Urinary bladder (tissue), 4 donors: ENCODE data around the gene SERPINE1. TPM values are rescaled to one million over a fixed set of nuclear protein-coding genes. Genes with fewer than 3 reads are reported as not detected.

ENCODE experiments used
- DNase-seq: peaks from one replicate; pipeline ENCODE4 v3.0.0-alpha.2; 2015; ENCODE audit errors: extremely low spot score
- H3K27ac ChIP-seq: one replicate; pipeline ENCODE4 v1.5.1; 2013; ENCODE audit warnings: low read depth, mild to moderate bottlenecking, moderate library complexity
- H3K36me3 ChIP-seq: one replicate; pipeline ENCODE4 v1.6.1; 2013; ENCODE audit warnings: mild to moderate bottlenecking, moderate library complexity; ENCODE audit not compliant: insufficient read depth
- H3K4me1 ChIP-seq: one replicate; pipeline ENCODE4 v1.6.1; 2013; ENCODE audit warnings: mild to moderate bottlenecking, moderate library complexity; ENCODE audit not compliant: insufficient read depth
- H3K4me3 ChIP-seq: one replicate; pipeline ENCODE4 v1.5.1; 2013; ENCODE audit warnings: low read depth, low read length
- whole genome bisulfite sequencing: extraction: QIAGEN DNeasy Blood & Tissue Kit; methylation state at CpG from one replicate; pipeline ENCODE4 v1.1.7; 2013; 5-methylcytosine and 5-hydroxymethylcytosine counted together
- polyA plus RNA-seq: library from polyadenylated mRNA; stranded (reverse); fragments of 200-250 nt; gene quantifications from one replicate; pipeline ENCODE4 v1.2.3, GENCODE V29; 2013
- total RNA-seq: library from RNA; depleted of rRNA; stranded (reverse); fragments of >200 nt; gene quantifications from one replicate; pipeline ENCODE4 v1.2.3, GENCODE V29; 2014
- donor health status: healthy with polysubstance abuse.
- donor health status: healthy.

SERPINE1 gene
- total and polyA plus RNA-seq, 2 donors: 3.1 to 45.6 TPM

DNA sequence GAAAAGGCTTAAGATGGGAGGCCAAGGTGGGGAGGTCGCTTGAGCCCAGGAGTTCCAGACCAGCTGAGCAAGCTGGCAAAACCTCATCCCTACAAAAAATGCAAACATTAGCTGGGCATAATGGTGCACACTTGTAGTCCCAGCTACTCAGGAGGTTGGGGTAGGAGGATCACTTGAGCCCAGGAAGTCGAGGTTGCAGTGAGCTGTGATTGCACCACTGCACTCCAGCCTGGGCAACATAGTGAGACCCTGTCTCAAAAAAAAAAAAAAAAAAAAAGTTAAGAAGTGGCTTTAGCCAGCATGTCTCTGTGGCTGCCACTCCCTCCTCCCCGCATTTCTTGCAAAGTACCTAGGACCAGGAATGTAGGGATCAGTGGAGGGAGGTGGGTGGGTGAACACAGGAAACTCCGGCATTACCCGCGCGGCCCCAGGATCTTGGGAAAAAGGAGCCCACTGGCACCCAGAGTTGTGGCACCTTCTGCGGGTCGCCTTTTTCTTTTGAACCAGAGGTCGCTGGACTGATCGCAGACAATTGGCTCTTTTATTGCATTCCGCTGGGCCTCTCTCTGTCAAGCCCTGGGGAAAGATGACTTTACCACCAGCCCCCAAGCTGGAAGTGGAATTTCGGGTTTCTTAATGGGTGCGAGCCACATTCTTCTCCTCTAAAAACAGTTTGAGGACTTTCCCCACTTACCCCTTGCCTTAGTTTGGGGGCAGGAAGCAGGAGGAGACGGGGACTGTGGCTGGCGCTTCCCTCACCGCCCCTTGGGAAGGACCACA lies 35.0 kb downstream of the SERPINE1 start:
- H3K4me3 ChIP-seq: no peak overlapping the region
- 80% methylated on average over 17 of the region's 17 CpGs for WGBS
- no peak overlapping the region for H3K27ac ChIP-seq
- peaks cover 2% of the 10 kb centered on the region for H3K36me3 ChIP-seq
- DNase-seq: no peak
- peaks cover 3% of the 10 kb centered on the region for H3K4me1 ChIP-seq

DNA sequence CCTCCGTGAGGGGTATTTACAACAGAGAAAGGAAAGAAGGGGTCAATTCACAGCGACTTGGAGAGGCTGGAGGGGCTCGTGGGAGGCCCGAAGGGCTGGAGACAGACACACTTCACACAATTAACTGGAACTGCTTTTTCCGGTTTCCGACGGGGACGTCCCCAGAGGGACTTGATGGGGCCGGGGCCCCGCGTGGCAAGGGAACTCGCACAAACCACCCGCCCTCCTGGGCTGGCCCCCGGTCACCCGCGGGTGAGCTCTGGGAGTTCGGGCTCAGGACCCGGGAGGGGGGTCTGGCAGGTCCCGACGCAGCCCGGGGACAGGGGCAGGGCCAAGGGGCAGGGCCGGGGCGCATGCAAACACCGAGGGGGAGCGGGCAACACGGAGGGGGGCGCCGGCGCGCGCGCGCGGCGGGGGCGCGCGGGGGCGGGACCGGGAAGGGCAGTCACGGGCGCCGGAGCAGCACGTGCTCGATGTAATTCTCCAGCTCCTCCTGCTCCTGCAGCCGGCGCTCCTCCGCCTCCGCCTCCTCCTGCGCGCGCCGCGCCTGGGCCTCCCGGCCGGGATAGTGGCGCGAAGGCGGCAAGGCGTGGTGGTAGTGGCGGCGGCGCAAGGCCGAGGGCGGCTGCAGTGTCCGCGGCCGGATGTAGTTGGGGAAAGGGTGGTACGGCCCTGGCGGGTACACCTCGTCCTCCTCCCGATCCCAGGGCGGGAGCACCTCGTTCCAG lies 35.8 kb downstream of the SERPINE1 start:
- peaks cover 3% of the 10 kb centered on the region for H3K4me1 ChIP-seq
- 3% methylated on average over 74 of the region's 74 CpGs for WGBS
- H3K36me3 ChIP-seq: peaks cover 2% of the 10 kb centered on the region
- peak overlapping the region; percentile 30 for H3K4me3 ChIP-seq
- H3K27ac ChIP-seq: no peak overlapping the region
- DNase-seq: no peak

DNA sequence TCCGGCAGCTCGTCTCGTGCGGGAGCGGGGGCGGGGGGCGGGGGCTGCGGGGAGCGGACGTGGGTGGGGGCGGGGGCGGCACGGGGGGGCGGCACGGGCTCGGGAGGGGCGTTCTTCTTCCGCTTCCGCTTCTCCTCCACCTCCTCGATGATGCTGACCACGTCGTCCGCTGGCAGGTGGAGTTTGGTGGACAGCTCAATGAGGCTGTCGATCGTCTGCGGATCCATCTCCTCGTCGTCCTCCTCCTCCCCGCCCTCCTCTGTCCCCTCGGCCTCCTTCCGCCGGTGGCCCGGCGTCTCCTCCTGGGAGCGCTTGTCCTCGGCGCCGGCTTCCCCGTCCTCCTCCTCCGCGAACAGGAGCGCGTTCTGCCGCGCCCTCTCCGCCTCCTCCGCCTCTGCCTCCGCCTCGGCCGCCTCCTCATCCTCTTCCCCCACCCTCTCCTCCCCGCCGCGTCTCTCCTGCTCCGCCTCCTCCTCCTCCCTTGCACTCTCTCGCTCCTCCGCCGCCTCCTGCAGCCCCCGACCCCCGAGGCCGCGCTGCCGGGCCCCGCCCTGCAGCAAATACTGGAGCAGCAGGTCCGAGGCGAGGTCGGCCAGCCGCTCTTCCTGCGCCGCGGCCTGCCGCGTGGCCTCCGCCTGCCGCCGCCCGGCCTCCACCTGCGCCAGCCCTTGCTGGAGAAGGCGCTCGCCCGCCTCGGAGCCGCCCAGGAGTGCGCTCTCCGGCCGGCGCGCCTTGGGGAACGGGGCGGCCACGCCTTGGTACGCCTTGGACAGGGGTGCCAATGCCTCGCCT lies 36.6 kb downstream of the SERPINE1 start:
- DNase-seq: no peak

DNA sequence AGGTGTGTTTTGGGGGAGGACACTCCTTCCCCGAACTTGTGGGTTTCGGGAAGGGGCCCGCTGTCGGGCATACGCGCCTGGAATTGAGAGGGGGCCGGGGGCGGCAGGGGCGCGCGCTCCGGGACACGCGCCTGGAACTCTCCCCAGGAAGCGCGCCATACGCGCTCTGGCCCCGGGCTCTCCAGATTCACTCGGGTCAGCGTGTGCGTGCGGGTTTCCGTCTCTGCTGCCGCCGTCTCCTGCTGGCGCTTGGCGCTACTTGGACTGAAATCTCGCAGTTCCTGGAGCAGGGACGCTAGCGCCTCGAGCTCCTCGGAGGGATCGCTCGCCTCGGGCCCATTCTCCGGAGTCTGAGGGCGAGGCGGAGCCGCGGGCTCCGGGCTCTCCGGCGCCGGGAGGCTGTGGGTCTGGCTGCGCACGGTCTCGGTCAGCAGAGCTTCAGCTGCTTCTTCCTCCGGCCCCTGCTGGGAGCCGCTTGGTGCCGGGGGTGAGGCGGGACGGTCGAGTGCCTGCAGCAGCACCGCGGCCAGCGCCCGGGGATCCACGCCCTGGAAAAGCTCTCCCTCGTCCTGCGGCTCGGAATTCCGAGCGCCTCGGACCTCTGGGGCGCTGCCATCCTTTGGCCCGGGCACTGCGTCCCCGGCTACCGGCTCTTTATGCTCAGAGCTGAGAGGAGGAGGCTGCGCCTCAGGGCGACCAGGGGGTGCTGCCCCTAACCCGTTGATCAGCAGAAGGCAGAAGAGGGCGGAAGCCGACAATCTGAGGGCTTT lies 37.4 kb downstream of the SERPINE1 start:
- Histone ChIP-seq H3K36me3 (peaks cover 2% of the 10 kb centered on the region), H3K27ac (no peak overlapping the region), H3K4me3 (peak overlapping the region; percentile 30), H3K4me1 (peaks cover 3% of the 10 kb centered on the region)
- WGBS: 2% methylated on average over 75 of the region's 75 CpGs
- no peak for DNase-seq

More for the DNA sequence above, 36.6 kb downstream of the SERPINE1 start:
- Histone ChIP-seq H3K4me1 (peaks cover 3% of the 10 kb centered on the region), H3K27ac (no peak overlapping the region), H3K36me3 (peaks cover 2% of the 10 kb centered on the region), H3K4me3 (peak overlapping the region; percentile 30)
- WGBS: under 1% methylated on average over 91 of the region's 92 CpGs

DNA sequence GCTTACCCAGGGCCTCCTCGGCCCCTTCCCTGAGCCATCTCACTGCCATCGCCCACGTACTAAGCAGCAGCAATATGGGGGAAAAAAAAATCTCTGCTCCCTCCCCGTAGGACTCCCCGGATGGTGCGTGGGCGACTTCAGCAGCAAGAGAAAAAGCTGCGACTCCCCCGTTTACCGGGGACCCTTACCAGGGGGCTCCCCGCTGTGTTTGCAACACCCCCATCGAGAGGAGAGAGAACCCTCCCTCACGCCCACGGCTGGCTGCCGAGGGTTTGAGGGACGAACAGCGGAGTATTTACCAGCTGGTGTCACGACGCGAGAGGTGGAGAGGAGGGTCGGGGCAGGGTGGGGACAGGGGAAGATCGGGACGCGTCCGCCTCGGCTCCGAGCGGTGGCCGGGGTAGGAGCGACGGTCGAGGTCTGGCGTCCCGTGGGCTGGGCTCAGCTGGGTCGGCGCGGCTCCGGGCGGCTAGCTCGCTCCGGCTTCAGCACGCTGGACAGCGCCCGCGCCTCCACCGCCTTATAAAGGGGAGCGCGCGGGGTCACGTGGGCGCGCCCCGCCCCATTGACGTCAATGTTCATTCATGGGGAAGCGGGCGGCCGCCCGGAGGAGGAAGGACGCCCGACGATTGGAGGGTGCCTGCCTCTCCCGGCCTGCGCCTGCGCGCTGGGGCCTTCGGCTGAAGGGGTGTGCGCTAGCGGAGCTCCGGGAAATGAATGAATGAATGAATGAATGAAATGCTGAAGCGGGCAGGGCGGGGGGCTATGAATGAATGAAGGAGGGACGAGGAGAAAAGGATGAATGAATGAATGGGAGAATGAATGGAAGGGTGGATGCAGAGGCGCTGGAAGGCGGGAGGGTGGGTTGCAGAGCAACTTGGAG lies 38.4 kb downstream of the SERPINE1 start, which contains the start of gene VGF:
Gene VGF (minus strand): TSS at position 495 of the 883 bp plus-strand sequence. CDS start 726 bp downstream, outside the sequence.
- Histone ChIP-seq H3K4me3 (no peak within 1 kb of the TSS), H3K36me3 (no peaks in the 10 kb centered on the region), H3K4me1 (peaks cover 3% of the 10 kb centered on the region), H3K27ac (no peak within 1 kb of the TSS)
- 2% methylated on average over 74 of the region's 74 CpGs for WGBS
- peak; percentile 71 for DNase-seq

DNA sequence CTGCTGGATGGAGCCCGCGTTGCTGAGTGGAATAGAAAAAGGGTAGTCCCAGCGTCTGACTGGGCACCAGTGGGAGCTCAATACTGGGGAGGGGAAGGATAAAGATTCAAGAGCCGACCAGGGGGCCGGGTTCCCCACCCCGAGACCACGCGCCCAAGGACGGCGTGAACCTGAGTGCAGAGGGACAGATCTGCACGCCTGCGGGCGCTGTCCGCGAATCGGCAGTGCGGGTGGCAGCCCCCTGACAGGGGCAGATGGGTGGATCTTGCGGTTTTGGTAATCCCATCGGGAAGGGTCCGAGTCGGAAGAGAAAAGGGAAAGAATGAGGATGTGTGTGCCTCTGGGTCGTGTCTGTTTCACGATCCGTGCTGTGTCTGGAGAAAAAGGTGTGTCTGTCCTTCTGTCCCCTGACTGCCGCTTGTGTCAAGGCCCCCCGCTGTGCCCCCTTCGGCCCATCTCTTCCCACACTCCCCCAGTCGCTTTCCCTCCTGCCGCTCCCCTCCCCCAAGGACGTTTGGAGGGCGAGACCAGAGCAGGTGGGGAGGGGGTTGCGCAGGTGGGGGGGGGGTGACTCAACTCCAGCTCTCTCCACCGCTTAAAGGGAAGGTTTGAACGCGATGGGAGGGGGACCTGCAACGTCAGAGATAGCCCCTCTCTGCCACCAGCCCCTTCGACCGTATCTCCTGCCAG lies 39.2 kb downstream of the SERPINE1 start:
- Histone ChIP-seq H3K4me1 (peaks cover 3% of the 10 kb centered on the region), H3K27ac (no peak overlapping the region), H3K4me3 (no peak overlapping the region), H3K36me3 (no peaks in the 10 kb centered on the region)
- 1% methylated on average over 38 of the region's 38 CpGs for WGBS
- no peak for DNase-seq

DNA sequence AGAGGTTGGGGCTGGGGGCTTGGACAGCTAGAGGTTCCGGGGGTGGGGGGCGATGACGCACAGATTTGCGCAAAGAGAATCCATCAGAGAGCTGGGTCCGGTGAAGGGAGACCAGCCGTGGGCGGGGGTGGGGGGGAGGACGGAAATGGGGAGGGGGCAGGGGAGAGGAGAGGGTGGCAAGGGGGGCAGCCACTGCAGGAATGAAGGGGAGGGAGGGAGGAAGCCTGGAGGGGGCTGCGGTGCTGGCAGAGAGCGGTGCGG lies 39.7 kb downstream of the SERPINE1 start:
- no peak for DNase-seq
- Histone ChIP-seq H3K36me3 (no peaks in the 10 kb centered on the region), H3K4me3 (no peak overlapping the region), H3K27ac (no peak overlapping the region), H3K4me1 (peaks cover 3% of the 10 kb centered on the region)
- WGBS: under 1% methylated on average over 11 of the region's 11 CpGs

DNA sequence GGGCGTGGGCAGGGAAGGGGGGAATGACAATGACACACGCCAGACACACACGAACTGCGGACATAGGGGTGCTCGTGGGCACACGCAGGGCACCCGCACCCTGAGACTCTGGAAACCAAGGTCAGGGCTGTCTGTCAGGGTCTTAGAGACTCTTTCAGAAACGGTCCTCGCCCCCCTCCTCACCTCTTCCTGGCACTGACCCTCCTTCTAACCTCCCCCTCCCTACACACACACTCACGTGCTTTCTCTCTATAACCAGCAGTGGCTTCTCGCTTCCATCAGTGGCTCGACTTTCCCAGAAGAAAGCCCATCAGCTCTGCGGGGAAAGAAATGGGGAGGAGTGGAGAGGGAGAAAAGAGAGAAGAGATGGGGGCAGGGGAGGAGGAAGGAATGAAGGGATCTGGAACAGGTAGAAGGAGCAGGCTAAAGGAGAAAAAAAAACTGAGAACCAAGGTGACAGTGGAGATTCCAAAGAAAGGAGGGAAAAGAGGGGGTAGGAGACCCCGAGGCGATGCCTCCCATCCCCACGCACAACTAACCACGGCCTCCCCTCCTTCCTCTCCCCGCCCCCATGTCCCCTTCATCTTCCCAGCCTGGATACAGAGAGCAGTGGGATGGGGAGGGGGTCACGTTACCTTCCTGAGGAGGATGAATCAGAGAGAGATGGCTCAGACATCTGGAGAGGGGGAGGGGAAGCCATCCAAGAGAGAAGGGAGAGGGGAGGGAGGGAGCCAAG lies 40.2 kb downstream of the SERPINE1 start:
- no peak for DNase-seq
- no peaks in the 10 kb centered on the region for H3K36me3 ChIP-seq
- H3K4me3 ChIP-seq: no peak overlapping the region
- no peak overlapping the region for H3K27ac ChIP-seq
- under 1% methylated on average over 19 of the region's 19 CpGs for WGBS
- peaks cover 3% of the 10 kb centered on the region for H3K4me1 ChIP-seq

DNA sequence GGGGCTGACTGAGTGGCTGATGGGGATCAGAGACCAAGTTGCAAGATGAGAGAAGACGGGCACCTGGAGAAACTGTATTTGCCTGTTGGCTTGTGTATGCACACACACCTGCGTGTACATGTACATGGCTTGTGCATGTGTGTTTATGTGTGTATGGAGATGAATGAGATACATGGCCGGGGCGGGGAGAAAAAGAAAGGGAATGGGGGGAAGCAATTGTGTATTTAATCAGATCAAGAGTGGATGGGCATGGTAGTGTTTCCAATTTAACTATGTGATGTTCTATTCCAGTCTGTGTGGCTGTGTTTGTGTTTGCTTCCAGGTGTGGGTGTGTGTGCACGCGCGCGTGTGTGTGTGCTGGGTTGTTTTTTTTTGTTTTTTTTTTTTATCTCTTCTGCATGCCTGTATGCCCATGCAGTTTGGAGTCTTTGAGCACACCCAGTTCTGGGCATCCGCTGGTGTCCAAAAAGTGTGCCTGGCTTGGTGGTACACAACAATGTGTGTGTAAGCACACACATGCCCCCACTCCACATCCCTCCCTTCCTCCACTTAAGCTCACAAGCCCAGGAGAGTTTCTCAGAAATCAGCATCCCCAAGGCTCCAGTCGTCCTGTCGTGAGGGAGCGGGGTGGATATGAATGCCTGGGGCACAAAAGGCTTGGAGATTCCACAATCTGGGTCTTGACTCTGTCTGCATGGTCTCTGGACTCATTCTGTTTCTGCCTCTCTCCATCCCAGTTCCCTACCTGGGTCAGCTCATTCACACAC lies 40.9 kb downstream of the SERPINE1 start:
- Histone ChIP-seq H3K36me3 (no peaks in the 10 kb centered on the region), H3K4me3 (no peak overlapping the region), H3K27ac (no peak overlapping the region), H3K4me1 (peaks cover 2% of the 10 kb centered on the region)
- WGBS: 3% methylated on average over 12 of the region's 12 CpGs
- no peak for DNase-seq

DNA sequence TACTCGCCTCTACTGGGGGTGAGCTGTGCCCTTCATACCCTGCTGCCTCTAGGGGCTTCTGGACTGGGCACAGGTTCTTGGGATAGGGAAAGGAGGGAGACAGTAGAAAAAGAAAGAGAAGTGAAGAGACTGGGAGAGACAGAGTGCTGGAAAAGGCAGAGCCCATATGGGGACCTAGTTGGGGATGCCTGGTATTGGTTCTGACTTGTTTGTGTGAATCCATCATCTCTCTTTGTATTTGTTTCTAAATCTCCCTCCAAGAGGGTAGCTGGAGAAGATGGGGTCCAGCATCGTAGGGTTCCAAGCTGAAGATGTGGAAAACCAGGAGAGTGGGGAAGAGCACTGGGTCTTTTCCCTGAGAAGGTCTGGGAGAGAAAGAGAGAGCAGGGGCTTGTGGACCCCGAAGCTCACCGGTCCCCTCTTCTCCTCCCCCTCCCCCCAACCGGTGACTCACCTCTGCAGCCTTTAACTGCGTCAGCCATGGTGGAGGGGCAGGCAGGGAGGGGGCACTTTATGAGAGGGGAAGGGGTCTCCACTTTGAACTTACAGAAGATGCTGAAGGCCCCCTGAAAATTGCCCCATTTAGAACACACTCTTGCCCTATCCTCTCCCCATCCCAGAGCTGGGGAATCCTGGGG lies 41.6 kb downstream of the SERPINE1 start:
- 2% methylated on average over 6 of the region's 6 CpGs for WGBS

More for the DNA sequence above, 41.6 kb downstream of the SERPINE1 start:
- Histone ChIP-seq H3K4me1 (no peaks in the 10 kb centered on the region), H3K27ac (no peak overlapping the region), H3K4me3 (no peak overlapping the region), H3K36me3 (no peaks in the 10 kb centered on the region)
- no peak for DNase-seq
